Heart left ventricle (tissue), 16 donors: ENCODE measurements around the gene SLC6A7. TPM values are rescaled to one million over a fixed set of nuclear protein-coding genes. Genes with fewer than 3 reads are reported as not detected.

Experiments used
- ATAC-seq, 4 donors: fragments of 200-7000 bp; cut with Tn5 transposase; one replicate each; pipeline ENCODE4 v1.9.1; 2020 to 2022; ENCODE audit warnings: moderate library complexity in 4 of 4, mild to moderate bottlenecking in 3 of 4, moderate number of reproducible peaks in 1 of 4
- DNase-seq, 5 donors: peaks; one replicate each; pipeline ENCODE4 v3.0.0-alpha.2; 2020
- H3K27ac ChIP-seq, 12 donors: fragments of 200-600 bp; sonication (generic) in 4 of 12; one replicate each; pipeline versions ENCODE4 v1.5.0 to v1.8.0; 2016 to 2022; ENCODE audit warnings: mild to moderate bottlenecking in 2 of 12
- H3K27me3 ChIP-seq, 9 donors: fragments of 200-600 bp; sonication (generic) in 2 of 9; one replicate each; pipeline versions ENCODE4 v1.5.1 to v1.8.0; 2016 to 2022; ENCODE audit warnings: mild to moderate bottlenecking in 3 of 9
- H3K36me3 ChIP-seq, 9 donors: fragments of 200-600 bp; sonication (generic) in 2 of 9; one replicate each; pipeline versions ENCODE4 v1.5.0 to v1.8.0; 2018 to 2022; ENCODE audit warnings: mild to moderate bottlenecking in 2 of 9
- H3K4me1 ChIP-seq, 12 donors: fragments of 200-600 bp; sonication (generic) in 4 of 12; one replicate each; pipeline versions ENCODE4 v1.5.0 to v1.8.0; 2016 to 2022; ENCODE audit warnings: mild to moderate bottlenecking in 3 of 12
- H3K4me3 ChIP-seq, 12 donors: fragments of 200-600 bp; sonication (generic) in 4 of 12; one replicate each; pipeline versions ENCODE4 v1.5.0 to v1.8.0; 2017 to 2022; ENCODE audit warnings: mild to moderate bottlenecking in 9 of 12, moderate library complexity in 4 of 12
- H3K9me3 ChIP-seq, 12 donors: fragments of 200-600 bp; sonication (generic) in 4 of 12; one replicate each; pipeline versions ENCODE4 v1.5.0 to v1.8.0; 2016 to 2022; ENCODE audit warnings: mild to moderate bottlenecking in 1 of 12
- POLR2A ChIP-seq, 2 donors: fragments of 450-650 bp; IDR thresholded peaks; one replicate each; pipeline ENCODE4 v1.6.1; 2017; ENCODE audit warnings: antibody characterized with exemption in 2 of 2, mild to moderate bottlenecking in 2 of 2, moderate library complexity in 2 of 2
- WGBS, 4 donors: extraction: QIAGEN DNeasy Blood & Tissue Kit in 2 of 4; methylation state at CpG; one replicate each; pipeline versions ENCODE4 v1.1.5 to v1.1.7; 2013 to 2018; 5-methylcytosine and 5-hydroxymethylcytosine counted together
- intact Hi-C, 10 donors: fragments of 100-400 bp; cut with DNase I; formaldehyde crosslinking; loops; one replicate each; pipeline versions ENCODE4 v1.11.1 to v1.14.2; 2022
- long read RNA-seq, 3 donors: library from polyadenylated mRNA; unstranded; transcript quantifications; one replicate each; pipeline ENCODE4 v2.0.0, GENCODE V29; 2020 to 2021
- polyA plus RNA-seq, 2 donors: library from polyadenylated mRNA; stranded (reverse); fragments of 200-250 nt; gene quantifications; one replicate each; pipeline ENCODE4 v1.2.3, GENCODE V29; 2013
- total RNA-seq, 9 donors: library from RNA; depleted of rRNA in 2 of 9; stranded (reverse); fragments of >200 nt in 2 of 9; fragmentation: NEBNext Ultra II Directional in 3 of 9; extraction: Animal tissue kit (Norgen Biotek cat#: 25700) in 3 of 9; gene quantifications; one replicate each; pipeline versions ENCODE4 v1.1.0 to v1.2.4, GENCODE V29; 2016 to 2023
- TF ChIP-seq, protein P1 (sequence below), 12 donors: fragments of 200-600 bp; sonication (generic) in 4 of 12; IDR thresholded peaks; one replicate each; pipeline versions ENCODE4 v1.5.0 to v1.8.0; 2018 to 2022; ENCODE audit warnings: antibody characterized with exemption in 12 of 12, mild to moderate bottlenecking in 5 of 12
- donor health status: ischemic (EF 13 %, LVEDD 7.1; RV severe dilation, severe dysfunction).
- donor health status: healthy with polysubstance abuse.
- donor health status: DM: no; HTN: yes; CAD: no.
- donor health status: DM: no; HTN: no; CAD: no.
- donor health status: ischemic (EF 25% LVEDD 6.9; RV normal size, moderate dysfunction).
- donor health status: ischemic (EF 25% LVEDD 5.7; RV mildly dilated, moderate dysfunction).
- donor health status: healthy.
- donor health status: DM: yes; HTN: yes; CAD: no.
- donor health status: ischemic (EF 35%, LVEDD 5.7; RV mildly dilated, moderate dysfunction).
- donor health status: nonischemic (EF 11% LVEDD 7.7; RV severe dilation, severe dysfunction).
- donor health status: DM: yes; HTN: yes; CAD: no.
- donor health status: PGD.
- donor health status: ischemic (EF 29% LVEDD 5.4; RV normal size, mild dysfunction).
- donor health status: nonischemic (EF 23%, LVEDD 6.1; RV moderate dilation, normal function).

Gene SLC6A7
- not detected for total RNA-seq
- not detected for polyA plus RNA-seq
- long read RNA-seq, donor 1, partial matches to known transcripts: 0 of 13 reads
- long read RNA-seq, donor 1, other reads (novel, unspliced or antisense): 13 of 13 reads
- long read RNA-seq, donor 2, partial matches to known transcripts: 0 of 17 reads
- long read RNA-seq, donor 2, other reads (novel, unspliced or antisense): 17 of 17 reads
- long read RNA-seq, donor 3, partial matches to known transcripts: 0 of 7 reads
- long read RNA-seq, donor 3, other reads (novel, unspliced or antisense): 7 of 7 reads

DNA sequence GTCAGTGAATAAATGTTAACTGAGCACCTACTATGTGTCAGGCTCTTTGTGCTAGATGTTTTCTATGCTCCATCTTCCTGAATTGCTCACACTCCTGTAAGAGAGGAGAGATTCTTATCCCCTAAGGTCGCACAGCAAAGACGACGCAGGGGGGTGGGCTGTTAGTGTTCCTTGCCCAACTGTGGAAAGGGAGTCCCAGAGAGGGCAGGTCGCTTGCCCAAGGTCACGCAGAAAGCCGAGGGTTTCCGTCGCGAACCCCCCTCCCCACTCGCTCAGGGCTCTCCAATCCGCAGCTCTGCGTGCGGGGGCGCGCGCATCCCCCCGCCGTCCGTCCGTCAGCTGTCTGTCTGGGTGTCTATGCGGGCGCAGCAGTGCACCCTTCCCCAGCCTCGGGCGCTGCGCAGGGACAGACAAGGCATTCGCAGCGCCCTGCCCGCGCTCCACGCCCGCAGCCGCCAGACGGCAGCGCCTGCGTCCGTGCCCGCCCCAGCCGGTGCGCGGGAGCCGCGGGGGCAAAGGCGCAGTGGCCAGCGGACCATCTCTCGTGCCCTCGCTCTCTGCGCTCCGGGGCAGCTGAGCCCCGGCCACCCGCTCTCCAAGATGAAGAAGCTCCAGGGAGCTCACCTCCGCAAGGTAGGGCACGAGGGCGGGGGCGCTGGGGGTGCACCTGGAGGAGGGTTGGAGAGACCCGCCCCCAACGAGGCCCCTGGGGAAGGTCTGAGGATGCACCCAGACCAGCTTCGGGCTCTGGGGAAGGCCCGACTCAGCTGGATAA, at the start of gene SLC6A7:
TSS of gene SLC6A7 (plus strand) at position 335 of the 775 bp plus-strand sequence. CDS start at position 601, 266 bp downstream.
- Histone ChIP-seq H3K9me3 (no peaks in the 10 kb centered on the region), H3K4me1 (peaks cover 0 to 22% (median 0%) of the 10 kb centered on the region in 12 donors), H3K27ac (no peak within 1 kb of the TSS), H3K4me3 (peak within 1 kb of the TSS in 5 of 12 donors; percentile 12 to 23 (median 18)), H3K27me3 (peaks cover 9 to 34% (median 19%) of the 10 kb centered on the region in 9 donors), H3K36me3 (no peaks in the 10 kb centered on the region)
- DNase-seq (no peak), ATAC-seq (peak in 1 of 4 donors; percentile 26)
- TF ChIP-seq, protein P1, sequence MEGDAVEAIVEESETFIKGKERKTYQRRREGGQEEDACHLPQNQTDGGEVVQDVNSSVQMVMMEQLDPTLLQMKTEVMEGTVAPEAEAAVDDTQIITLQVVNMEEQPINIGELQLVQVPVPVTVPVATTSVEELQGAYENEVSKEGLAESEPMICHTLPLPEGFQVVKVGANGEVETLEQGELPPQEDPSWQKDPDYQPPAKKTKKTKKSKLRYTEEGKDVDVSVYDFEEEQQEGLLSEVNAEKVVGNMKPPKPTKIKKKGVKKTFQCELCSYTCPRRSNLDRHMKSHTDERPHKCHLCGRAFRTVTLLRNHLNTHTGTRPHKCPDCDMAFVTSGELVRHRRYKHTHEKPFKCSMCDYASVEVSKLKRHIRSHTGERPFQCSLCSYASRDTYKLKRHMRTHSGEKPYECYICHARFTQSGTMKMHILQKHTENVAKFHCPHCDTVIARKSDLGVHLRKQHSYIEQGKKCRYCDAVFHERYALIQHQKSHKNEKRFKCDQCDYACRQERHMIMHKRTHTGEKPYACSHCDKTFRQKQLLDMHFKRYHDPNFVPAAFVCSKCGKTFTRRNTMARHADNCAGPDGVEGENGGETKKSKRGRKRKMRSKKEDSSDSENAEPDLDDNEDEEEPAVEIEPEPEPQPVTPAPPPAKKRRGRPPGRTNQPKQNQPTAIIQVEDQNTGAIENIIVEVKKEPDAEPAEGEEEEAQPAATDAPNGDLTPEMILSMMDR (IDR thresholded peaks at IDR 0.05): no peak
- TF ChIP-seq POLR2A (IDR thresholded peaks at IDR 0.05): no peak
- 5 to 11% (median 6%) methylated on average over 20 to 58 of the region's 58 CpGs for WGBS, 4 donors
- intact Hi-C loops: no loop called here

DNA sequence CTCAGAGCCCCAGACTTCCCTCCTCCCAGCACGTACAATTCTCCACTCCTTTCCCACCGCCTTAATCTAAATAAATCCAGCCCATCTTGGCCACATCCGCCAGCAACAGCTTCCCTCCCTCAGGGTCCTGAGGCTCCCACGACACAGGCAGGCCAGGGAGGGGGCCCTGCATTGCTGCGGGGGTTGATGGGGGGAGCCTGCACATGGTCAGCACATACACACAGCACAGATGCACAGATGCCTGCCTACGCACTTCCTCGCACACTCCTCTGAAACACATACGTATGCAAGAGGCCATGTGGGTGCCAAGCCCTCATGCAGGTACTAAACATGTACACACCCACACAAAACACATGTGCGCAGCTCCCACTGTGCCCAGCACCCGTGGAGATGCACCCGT, 49.0 kb upstream of the SLC6A7 start:
- Histone ChIP-seq H3K36me3 (peaks cover 0 to 22% (median 0%) of the 10 kb centered on the region in 9 donors), H3K9me3 (no peaks in the 10 kb centered on the region), H3K27me3 (no peaks in the 10 kb centered on the region), H3K4me3 (no peak overlapping the region), H3K4me1 (peaks cover 2 to 99% (median 79%) of the 10 kb centered on the region in 12 donors), H3K27ac (peak overlapping the region; percentile 69 to 96 (median 86))
- ATAC-seq: peak in 1 of 4 donors; percentile 5
- WGBS, 4 donors: 57 to 74% (median 70%) methylated on average over 11 of the region's 11 CpGs
- intact Hi-C loops: no loop called here
- peak; percentile 64 to 74 (median 68) for DNase-seq
- TF ChIP-seq POLR2A (IDR thresholded peaks at IDR 0.05): no peak
- TF ChIP-seq, protein P1 (IDR thresholded peaks at IDR 0.05): no peak

DNA sequence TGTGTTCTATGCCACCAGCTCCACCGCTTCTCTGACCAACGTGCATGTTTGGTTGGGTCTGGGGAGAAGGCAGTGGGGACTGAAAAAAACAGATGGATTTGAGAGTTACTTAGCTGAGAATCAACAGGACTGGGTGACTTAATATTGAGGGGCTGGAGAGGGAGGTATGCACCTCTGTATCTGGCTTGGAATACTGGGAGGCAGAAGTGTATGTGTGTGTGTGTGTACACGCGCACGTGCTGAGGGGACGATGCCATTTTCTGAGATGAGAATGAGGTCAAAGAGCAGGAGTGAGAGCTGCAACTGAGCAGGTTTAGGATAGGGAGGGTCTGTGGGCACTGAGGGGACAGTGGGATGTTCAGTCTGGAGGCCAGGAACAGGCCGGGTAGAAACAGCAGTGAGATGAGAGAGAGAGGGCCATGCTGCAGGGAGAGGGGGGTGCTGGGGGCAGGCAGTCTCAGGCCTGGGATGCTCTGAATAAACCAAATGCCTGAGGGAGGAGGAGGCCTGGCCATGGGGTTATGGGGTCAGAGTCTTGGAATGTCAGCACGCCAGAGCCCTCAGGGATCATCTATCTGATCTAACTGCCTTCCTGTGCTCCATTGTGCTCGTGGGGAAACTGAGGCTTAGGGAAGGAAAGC, 48.2 kb upstream of the SLC6A7 start:
- Histone ChIP-seq H3K27me3 (no peaks in the 10 kb centered on the region), H3K4me3 (no peak overlapping the region), H3K36me3 (peaks cover 0 to 17% (median 0%) of the 10 kb centered on the region in 9 donors), H3K9me3 (no peaks in the 10 kb centered on the region), H3K4me1 (peaks cover 2 to 97% (median 78%) of the 10 kb centered on the region in 12 donors), H3K27ac (peak overlapping the region; percentile 74 to 96 (median 86))
- peak in 1 of 5 donors; percentile 27 for DNase-seq
- ATAC-seq: no peak
- WGBS, 4 donors: 68 to 76% (median 74%) methylated on average over 9 of the region's 9 CpGs
- TF ChIP-seq, protein P1 (IDR thresholded peaks at IDR 0.05): no peak
- TF ChIP-seq POLR2A (IDR thresholded peaks at IDR 0.05): no peak
- intact Hi-C loops: no loop called here
